Stimulated activated CD8-positive, alpha-beta memory T cell treated with anti-CD3 and anti-CD28 coated beads, Interleukin-7, amount 100 ng/mL, for 48 hours (primary cell): Measurements from ENCODE around the gene PFDN2.

ENCODE experiments used
- DNase-seq, 2 donors: peaks; one replicate each; pipeline ENCODE4 v3.0.0-alpha.2; 2020; ENCODE audit warnings: low read depth in 1 of 2; ENCODE audit errors: extremely low read depth in 1 of 2

The PFDN2 gene

DNA sequence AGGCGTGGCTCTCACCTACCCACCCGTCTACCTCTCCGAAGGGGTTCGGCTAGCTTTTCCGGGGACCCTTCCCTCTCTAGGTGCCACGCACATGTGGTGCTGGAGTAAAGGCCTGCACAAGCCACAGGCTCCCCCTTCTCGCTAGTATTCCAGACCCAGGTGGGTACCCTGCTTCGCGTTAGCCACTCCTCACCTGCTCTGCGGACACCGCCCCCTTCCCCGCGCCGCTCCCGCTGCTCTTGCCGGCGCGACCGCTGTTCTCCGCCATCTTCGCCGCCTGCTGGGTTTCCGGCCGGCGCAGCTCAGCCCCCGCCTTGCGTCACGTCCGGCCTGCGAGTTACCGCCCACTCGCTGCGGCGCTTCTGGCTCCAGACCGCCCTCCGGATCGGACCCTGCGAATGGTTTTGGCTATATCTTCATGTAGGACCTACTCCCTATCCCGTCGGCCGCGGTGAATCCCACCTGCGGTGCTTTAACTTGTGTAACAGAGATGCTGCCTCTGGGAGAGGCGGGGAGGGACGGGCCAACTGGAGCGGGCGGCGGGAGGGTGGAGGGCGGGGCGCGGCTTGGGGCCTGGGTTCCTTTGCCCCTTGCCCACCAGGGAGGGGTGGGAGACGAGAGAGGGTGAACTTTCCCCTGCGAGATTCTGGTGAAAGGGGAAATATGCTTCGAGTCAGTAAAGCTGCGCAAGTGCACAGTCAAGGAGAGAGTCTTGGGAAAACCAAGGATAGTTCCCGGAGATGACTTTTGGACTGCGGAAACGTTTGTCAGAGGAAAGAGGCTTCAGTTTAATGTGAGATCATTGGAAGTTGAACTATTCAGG, at the start of gene PFDN2, which contains the start of gene NIT1:
Gene PFDN2, minus strand, starts transcription at position 279 of the 823 bp plus-strand sequence. Its CDS starts 11 bp downstream, at position 268.
Gene NIT1, plus strand, starts transcription at position 347 of the 823 bp plus-strand sequence. Its CDS starts 72 bp downstream, at position 419.
- DNase-seq = peak; percentile 74 to 81

- DNase-seq = no peak
These were observed 49.1 kb upstream of the PFDN2 start for GRCh38 chr1:161166669-161167548.

GRCh38 chr1:161165742-161166668, 48.2 kb upstream of the PFDN2 start, which contains the start of gene PPOX:
PPOX (plus strand) TSS chr1:161166426; CDS start chr1:161166848, 422 bp downstream.
- peak; percentile 84 to 96 for DNase-seq

DNA sequence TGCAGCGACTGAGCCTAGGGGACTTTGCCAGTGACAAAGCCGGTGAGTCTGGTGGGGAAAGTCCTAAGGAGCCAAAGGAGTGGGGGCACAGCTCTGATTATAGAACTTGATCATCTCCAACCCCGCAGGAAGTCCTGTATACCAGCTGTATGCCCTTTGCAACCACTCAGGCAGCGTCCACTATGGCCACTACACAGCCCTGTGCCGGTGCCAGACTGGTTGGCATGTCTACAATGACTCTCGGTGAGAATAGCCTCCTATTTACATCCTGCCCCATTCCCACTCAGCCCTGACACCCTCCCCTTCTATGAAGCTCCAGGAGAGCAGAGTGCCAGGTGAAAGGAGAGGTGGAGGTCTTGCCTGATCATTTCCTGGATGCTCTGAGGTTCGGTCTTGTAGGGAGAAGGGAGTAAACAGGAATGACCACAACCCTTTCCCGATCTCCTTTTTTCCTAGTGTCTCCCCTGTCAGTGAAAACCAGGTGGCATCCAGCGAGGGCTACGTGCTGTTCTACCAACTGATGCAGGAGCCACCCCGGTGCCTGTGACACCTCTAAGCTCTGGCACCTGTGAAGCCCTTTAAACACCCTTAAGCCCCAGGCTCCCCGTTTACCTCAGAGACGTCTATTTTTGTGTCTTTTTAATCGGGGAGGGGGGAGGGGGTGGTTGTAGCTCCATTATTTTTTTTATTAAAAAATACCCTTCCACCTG, 47.2 kb upstream of the PFDN2 start:
- DNase-seq = no peak

DNA sequence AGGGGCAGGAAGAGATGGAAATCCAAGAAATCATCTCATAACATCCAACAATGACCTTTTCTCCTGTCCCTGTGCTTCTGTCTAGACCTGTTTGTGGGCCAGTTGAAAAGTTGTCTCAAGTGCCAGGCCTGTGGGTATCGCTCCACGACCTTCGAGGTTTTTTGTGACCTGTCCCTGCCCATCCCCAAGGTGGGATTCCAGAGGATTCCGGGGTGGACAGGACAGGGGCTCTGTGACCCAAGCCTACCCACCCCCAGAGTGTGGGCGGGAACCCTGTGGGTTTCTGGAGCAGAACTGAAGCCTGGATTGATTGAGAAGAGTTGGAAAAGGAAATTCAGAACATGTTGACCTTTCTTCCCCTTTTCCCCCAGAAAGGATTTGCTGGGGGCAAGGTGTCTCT, 46.0 kb upstream of the PFDN2 start:
- no peak for DNase-seq

GRCh38 chr1:161162806-161163205, 45.0 kb upstream of the PFDN2 start:
- DNase-seq = no peak

DNA sequence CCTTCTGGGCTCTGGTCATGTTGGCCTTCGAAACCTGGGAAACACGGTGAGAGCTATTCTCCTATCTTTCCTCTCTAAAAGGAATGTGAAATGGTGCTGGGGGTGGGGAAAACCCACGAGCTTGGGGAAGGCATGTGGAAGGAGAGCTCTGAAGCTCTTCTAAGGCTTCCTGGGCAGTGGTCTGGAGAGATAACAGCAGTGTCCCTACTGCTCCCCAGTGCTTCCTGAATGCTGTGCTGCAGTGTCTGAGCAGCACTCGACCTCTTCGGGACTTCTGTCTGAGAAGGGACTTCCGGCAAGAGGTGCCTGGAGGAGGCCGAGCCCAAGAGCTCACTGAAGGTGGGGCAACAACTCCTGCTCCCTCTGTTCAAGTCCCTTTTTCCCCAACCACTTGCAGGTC, 44.2 kb upstream of the PFDN2 start:
- DNase-seq = no peak

- DNase-seq = no peak
These were observed 43.8 kb upstream of the PFDN2 start for GRCh38 chr1:161161652-161162051.

GRCh38 chr1:161160671-161161145, 42.9 kb upstream of the PFDN2 start:
- no peak for DNase-seq

- no peak for DNase-seq
These were observed 42.0 kb upstream of the PFDN2 start for GRCh38 chr1:161159913-161160243.

- peak; percentile 83 to 89 for DNase-seq
These were observed 41.5 kb upstream of the PFDN2 start, which contains the start of gene USP21 for GRCh38 chr1:161159087-161159912. USP21 (plus strand) TSS chr1:161159500; CDS start chr1:161160641, 1,141 bp downstream.

DNA sequence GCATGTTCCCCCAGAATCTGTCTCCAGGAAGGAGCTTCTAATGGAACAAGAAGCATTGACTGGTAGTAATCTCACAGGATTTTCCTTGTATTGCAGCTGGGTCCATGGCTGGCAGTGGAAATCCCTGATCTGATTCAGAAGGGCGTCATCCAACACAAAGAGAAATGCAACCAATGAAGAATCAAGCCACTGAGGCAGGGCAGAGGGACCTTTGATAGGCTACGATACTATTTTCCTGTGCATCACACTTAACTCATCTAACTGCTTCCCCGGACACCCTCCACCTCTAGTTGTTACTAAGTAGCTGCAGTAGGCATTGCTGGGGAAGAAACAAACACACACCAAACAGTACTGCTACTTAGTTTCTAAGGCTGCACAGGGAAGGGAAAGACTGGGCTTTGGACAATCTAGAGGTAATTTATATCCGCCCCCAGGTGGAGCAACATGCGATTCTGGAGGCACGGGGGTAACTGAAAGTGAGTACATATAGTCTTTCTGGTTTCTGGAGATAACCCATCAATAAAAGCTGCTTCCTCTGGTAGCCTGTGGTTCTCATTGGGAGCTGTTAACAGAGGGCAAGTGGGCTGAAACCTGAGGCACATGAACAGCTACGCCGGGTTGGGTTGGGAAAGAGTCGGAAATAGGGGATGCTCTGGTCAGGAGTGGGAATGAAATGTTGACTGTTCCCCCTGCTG, 40.6 kb upstream of the PFDN2 start:
- no peak for DNase-seq

GRCh38 chr1:161157867-161158266, 40.0 kb upstream of the PFDN2 start:
- DNase-seq = no peak

GRCh38 chr1:161153682-161154337, 36.0 kb upstream of the PFDN2 start, which contains the start of gene UFC1:
UFC1 (plus strand) TSS chr1:161153978; CDS start chr1:161153998, 20 bp downstream.
- peak; percentile 56 to 78 for DNase-seq

GRCh38 chr1:161153176-161153575, 35.3 kb upstream of the PFDN2 start:
- no peak for DNase-seq

- no peak for DNase-seq
These were observed 28.0 kb upstream of the PFDN2 start for GRCh38 chr1:161145832-161146231.

DNA sequence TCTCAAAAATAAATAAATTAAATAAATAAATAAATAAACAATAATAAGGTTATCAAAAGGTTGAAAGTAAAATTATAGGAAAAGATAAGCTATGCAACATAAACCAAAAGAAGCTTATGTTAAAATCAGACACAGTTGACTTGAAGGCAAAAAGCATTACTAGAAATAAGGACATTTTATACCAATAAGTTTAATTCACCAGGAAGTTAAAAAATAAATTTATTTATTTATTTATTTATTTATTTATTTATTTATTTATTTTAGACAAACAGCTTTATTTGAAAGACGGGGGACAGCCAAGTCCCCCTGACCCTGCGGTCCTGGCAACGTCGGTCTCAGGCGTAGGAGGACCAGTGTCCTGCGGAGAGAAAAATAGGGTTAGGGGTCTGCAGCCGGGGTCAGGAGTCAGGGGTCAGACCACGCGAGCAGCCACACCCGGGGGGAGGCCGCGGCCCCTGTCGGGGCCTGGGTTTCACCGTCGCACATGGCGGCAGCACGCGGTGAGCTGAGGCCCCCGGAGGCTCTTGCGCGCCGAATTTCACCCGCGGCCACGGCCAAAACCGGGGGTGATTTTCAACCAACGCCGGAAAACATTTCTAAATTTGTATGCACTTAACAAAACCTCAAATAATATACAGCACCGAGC, 23.0 kb upstream of the PFDN2 start:
- DNase-seq = no peak
